ENCODE measurements around the gene L1CAM. TPM values are rescaled to one million over a fixed set of nuclear protein-coding genes. Genes with fewer than 3 reads are reported as not detected.

L1CAM gene
- total RNA-seq, 6 experiments from 2014 or later, result 13.1 to 89.2 (median 14.4) TPM

- DNase-seq, result no peak
- H3K27ac Mint-ChIP-seq, result no peak overlapping the region
- peaks cover 22% of the 10 kb centered on the region for H3K27me3 Mint-ChIP-seq (ENCODE audit: insufficient read depth)
- H3K4me3 Mint-ChIP-seq, result no peak overlapping the region
- H3K9me3 Mint-ChIP-seq, result no peaks in the 10 kb centered on the region
- H3K4me1 Mint-ChIP-seq (ENCODE audit: low read depth), result no peaks in the 10 kb centered on the region
- no peaks in the 10 kb centered on the region for H3K36me3 Mint-ChIP-seq (ENCODE audit: low read depth)
- TF ChIP-seq CTCF (IDR thresholded peaks at IDR 0.05), result no peak
Observed at GRCh38 chrX:153814591-153815315, 71.2 kb downstream of the L1CAM start.

- Mint-ChIP-seq H3K36me3 (ENCODE audit: low read depth) (no peaks in the 10 kb centered on the region), H3K4me3 (no peak overlapping the region), H3K27ac (no peak overlapping the region), H3K4me1 (ENCODE audit: low read depth) (no peaks in the 10 kb centered on the region), H3K27me3 (ENCODE audit: insufficient read depth) (peaks cover 20% of the 10 kb centered on the region), H3K9me3 (no peaks in the 10 kb centered on the region)
- TF ChIP-seq CTCF (IDR thresholded peaks at IDR 0.05), result no peak
- no peak for DNase-seq
Observed at GRCh38 chrX:153813161-153813560, 72.8 kb downstream of the L1CAM start.

GRCh38 chrX:153812220-153812619 lies 73.8 kb downstream of the L1CAM start:
- H3K9me3 Mint-ChIP-seq, result no peaks in the 10 kb centered on the region
- no peaks in the 10 kb centered on the region for H3K4me1 Mint-ChIP-seq (ENCODE audit: low read depth)
- H3K27me3 Mint-ChIP-seq (ENCODE audit: insufficient read depth), result peaks cover 18% of the 10 kb centered on the region
- H3K27ac Mint-ChIP-seq, result no peak overlapping the region
- no peak overlapping the region for H3K4me3 Mint-ChIP-seq
- no peaks in the 10 kb centered on the region for H3K36me3 Mint-ChIP-seq (ENCODE audit: low read depth)
- DNase-seq, result no peak
- no peak for TF ChIP-seq CTCF (IDR thresholded peaks at IDR 0.05)

Other genes starting within 250 kb of the L1CAM start
- gene DUSP9, start 239.0 kb downstream of the L1CAM start, total RNA-seq (2021; fragmentation: NEBNext Ultra II Directional; extraction: Animal tissue kit (Norgen Biotek cat#: 25700)), result not detected
- under 1 TPM in 2 of 6 experiments, not detected in 4; 0.26 to 0.43 TPM for gene PNCK, start 212.4 kb downstream of the L1CAM start, total RNA-seq (2021; fragmentation: NEBNext Ultra II Directional; extraction: Animal tissue kit (Norgen Biotek cat#: 25700))
- 10 to 100 TPM; 14.0 to 33.8 (median 17.7) TPM for gene SLC6A8, start 198.2 kb downstream of the L1CAM start, total RNA-seq (2021; fragmentation: NEBNext Ultra II Directional; extraction: Animal tissue kit (Norgen Biotek cat#: 25700))
- 100 to 1,000 TPM; 203 to 295 (median 218) TPM for gene BCAP31, start 161.8 kb downstream of the L1CAM start, total RNA-seq (2021; fragmentation: NEBNext Ultra II Directional; extraction: Animal tissue kit (Norgen Biotek cat#: 25700))
- gene ABCD1, start 161.3 kb downstream of the L1CAM start, total RNA-seq (2021; fragmentation: NEBNext Ultra II Directional; extraction: Animal tissue kit (Norgen Biotek cat#: 25700)), result 10 to 100 TPM; 12.9 to 18.9 (median 14.5) TPM
- 10 to 100 TPM; 13.2 to 33.4 (median 15.8) TPM for gene PLXNB3, start 121.9 kb downstream of the L1CAM start, total RNA-seq (2021; fragmentation: NEBNext Ultra II Directional; extraction: Animal tissue kit (Norgen Biotek cat#: 25700))
- gene SRPK3, start 105.1 kb downstream of the L1CAM start, total RNA-seq (2021; fragmentation: NEBNext Ultra II Directional; extraction: Animal tissue kit (Norgen Biotek cat#: 25700)), result under 1 TPM; 0.14 to 0.51 (median 0.27) TPM
- 10 to 100 TPM; 60.2 to 67.1 (median 62.8) TPM for gene IDH3G, start 91.8 kb downstream of the L1CAM start, total RNA-seq (2021; fragmentation: NEBNext Ultra II Directional; extraction: Animal tissue kit (Norgen Biotek cat#: 25700))
- gene SSR4, start 91.5 kb downstream of the L1CAM start, total RNA-seq (2021; fragmentation: NEBNext Ultra II Directional; extraction: Animal tissue kit (Norgen Biotek cat#: 25700)), result 100 to 1,000 TPM; 171 to 247 (median 182) TPM
- not detected for gene PDZD4, start 55.6 kb downstream of the L1CAM start, total RNA-seq (2021; fragmentation: NEBNext Ultra II Directional; extraction: Animal tissue kit (Norgen Biotek cat#: 25700))
- gene AVPR2, start 18.5 kb upstream of the L1CAM start, total RNA-seq (2021; fragmentation: NEBNext Ultra II Directional; extraction: Animal tissue kit (Norgen Biotek cat#: 25700)), result not detected
- gene ARHGAP4, start 40.1 kb upstream of the L1CAM start, total RNA-seq (2021; fragmentation: NEBNext Ultra II Directional; extraction: Animal tissue kit (Norgen Biotek cat#: 25700)), result under 1 TPM; 0.18 to 0.63 (median 0.48) TPM
- gene NAA10, start 48.9 kb upstream of the L1CAM start, total RNA-seq (2021; fragmentation: NEBNext Ultra II Directional; extraction: Animal tissue kit (Norgen Biotek cat#: 25700)), result 100 to 1,000 TPM; 130 to 160 (median 146) TPM
- gene RENBP, start 58.5 kb upstream of the L1CAM start, total RNA-seq (2021; fragmentation: NEBNext Ultra II Directional; extraction: Animal tissue kit (Norgen Biotek cat#: 25700)), result under 1 TPM in 4 of 6 experiments, not detected in 2; 0.23 to 0.75 (median 0.40) TPM
- gene HCFC1, start 85.6 kb upstream of the L1CAM start, total RNA-seq (2021; fragmentation: NEBNext Ultra II Directional; extraction: Animal tissue kit (Norgen Biotek cat#: 25700)), result 10 to 100 TPM; 52.1 to 62.1 (median 59.0) TPM
- 1 to 10 TPM; 3.1 to 8.0 (median 5.7) TPM for gene TMEM187, start 86.6 kb upstream of the L1CAM start, total RNA-seq (2021; fragmentation: NEBNext Ultra II Directional; extraction: Animal tissue kit (Norgen Biotek cat#: 25700))
- gene IRAK1, start 133.7 kb upstream of the L1CAM start, total RNA-seq (2021; fragmentation: NEBNext Ultra II Directional; extraction: Animal tissue kit (Norgen Biotek cat#: 25700)), result 100 to 1,000 TPM; 103 to 133 (median 120) TPM
- gene MECP2, start 211.5 kb upstream of the L1CAM start, total RNA-seq (2021; fragmentation: NEBNext Ultra II Directional; extraction: Animal tissue kit (Norgen Biotek cat#: 25700)), result 10 to 100 TPM; 28.8 to 35.8 (median 31.9) TPM

All from HFFc6 (cell line).